Right atrium auricular region (tissue), 2 donors: ENCODE results near the gene TDRD3. TPM values are rescaled to one million over a fixed set of nuclear protein-coding genes. Genes with fewer than 3 reads are reported as not detected.
"Not testable (repeated sequence)": the region's sequence is repeated elsewhere in the genome, so short reads cannot be mapped to it uniquely, and the experiment has no call there.

ENCODE experiments used
- DNase-seq: peaks from one replicate; pipeline ENCODE4 v3.0.0-alpha.2; 2019; ENCODE audit warnings: low spot score
- H3K27ac ChIP-seq, 2 donors: fragments of 200-600 bp; sonication (generic); 1 replicate in 1 of 2; 2 replicates in 1 of 2; pipeline ENCODE4 v1.5.1; 2016 to 2019
- H3K27me3 ChIP-seq, 2 donors: fragments of 200-600 bp; sonication (generic); one replicate each; pipeline versions ENCODE4 v1.5.1 to v1.6.0; 2017 to 2019
- H3K36me3 ChIP-seq: fragments of 200-600 bp; sonication (generic); one replicate; pipeline ENCODE4 v1.5.1; 2016
- H3K4me1 ChIP-seq, 2 donors: fragments of 200-600 bp; sonication (generic); one replicate each; pipeline versions ENCODE4 v1.5.1 to v1.6.0; 2017 to 2019
- H3K4me3 ChIP-seq, 2 donors: fragments of 200-600 bp; sonication (generic); 1 replicate in 1 of 2; 2 replicates in 1 of 2; pipeline ENCODE4 v1.5.1; 2017 to 2019; ENCODE audit warnings: mild to moderate bottlenecking in 1 of 2, moderate library complexity in 1 of 2
- H3K9me3 ChIP-seq, 2 donors: fragments of 200-600 bp; sonication (generic); one replicate each; pipeline ENCODE4 v1.5.1; 2019
- total RNA-seq, 2 donors: library from RNA; depleted of rRNA; stranded (reverse); fragments of >200 nt; gene quantifications; one replicate each; pipeline ENCODE4 v1.1.0, GENCODE V29; 2016
- TF ChIP-seq, protein P1 (sequence below), 2 donors: fragments of 200-600 bp; sonication (generic); IDR thresholded peaks; one replicate each; pipeline ENCODE4 v1.5.1; 2019; ENCODE audit warnings: antibody characterized with exemption in 2 of 2

Gene TDRD3
- total RNA-seq, 2 donors from 2014 or later: 28.3 to 31.4 TPM

GRCh38 chr13:60370343-60370742 lies 26.7 kb upstream of the TDRD3 start:
- Histone ChIP-seq H3K9me3 (no peaks in the 10 kb centered on the region), H3K4me3 (no peak overlapping the region), H3K27me3 (no peaks in the 10 kb centered on the region), H3K4me1 (no peaks in the 10 kb centered on the region), H3K36me3 (no peaks in the 10 kb centered on the region), H3K27ac (no peak overlapping the region)
- no peak for DNase-seq
- TF ChIP-seq, protein P1, sequence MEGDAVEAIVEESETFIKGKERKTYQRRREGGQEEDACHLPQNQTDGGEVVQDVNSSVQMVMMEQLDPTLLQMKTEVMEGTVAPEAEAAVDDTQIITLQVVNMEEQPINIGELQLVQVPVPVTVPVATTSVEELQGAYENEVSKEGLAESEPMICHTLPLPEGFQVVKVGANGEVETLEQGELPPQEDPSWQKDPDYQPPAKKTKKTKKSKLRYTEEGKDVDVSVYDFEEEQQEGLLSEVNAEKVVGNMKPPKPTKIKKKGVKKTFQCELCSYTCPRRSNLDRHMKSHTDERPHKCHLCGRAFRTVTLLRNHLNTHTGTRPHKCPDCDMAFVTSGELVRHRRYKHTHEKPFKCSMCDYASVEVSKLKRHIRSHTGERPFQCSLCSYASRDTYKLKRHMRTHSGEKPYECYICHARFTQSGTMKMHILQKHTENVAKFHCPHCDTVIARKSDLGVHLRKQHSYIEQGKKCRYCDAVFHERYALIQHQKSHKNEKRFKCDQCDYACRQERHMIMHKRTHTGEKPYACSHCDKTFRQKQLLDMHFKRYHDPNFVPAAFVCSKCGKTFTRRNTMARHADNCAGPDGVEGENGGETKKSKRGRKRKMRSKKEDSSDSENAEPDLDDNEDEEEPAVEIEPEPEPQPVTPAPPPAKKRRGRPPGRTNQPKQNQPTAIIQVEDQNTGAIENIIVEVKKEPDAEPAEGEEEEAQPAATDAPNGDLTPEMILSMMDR (IDR thresholded peaks at IDR 0.05): no peak

DNA sequence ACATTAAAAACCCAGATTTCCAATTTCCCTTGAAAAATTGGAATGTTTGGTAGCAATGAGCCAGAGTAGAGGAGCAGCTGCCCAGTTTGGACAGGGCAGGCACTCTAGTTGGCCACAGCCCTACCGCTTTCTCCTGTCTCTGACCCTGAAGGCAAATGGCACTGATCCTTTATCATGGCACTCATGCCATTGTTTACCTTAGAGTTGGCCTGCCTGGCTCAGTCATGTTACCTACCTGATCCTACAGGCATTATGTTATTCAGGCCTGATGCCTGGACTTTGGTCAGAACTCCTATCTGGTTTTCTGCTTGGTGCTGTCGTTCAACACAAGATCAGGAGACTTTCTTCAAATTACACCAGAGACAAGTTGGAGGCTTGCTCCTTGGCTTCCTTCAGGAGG lies 24.9 kb upstream of the TDRD3 start:
- TF ChIP-seq, protein P1 (IDR thresholded peaks at IDR 0.05): no peak
- no peak overlapping the region for H3K27ac ChIP-seq
- H3K4me1 ChIP-seq: no peaks in the 10 kb centered on the region
- H3K9me3 ChIP-seq: no peaks in the 10 kb centered on the region
- H3K4me3 ChIP-seq: no peak overlapping the region
- DNase-seq: no peak
- no peaks in the 10 kb centered on the region for H3K36me3 ChIP-seq
- H3K27me3 ChIP-seq: no peaks in the 10 kb centered on the region

- not testable (repeated sequence) for H3K4me3 ChIP-seq, DNase-seq, H3K36me3 ChIP-seq, H3K27me3 ChIP-seq, H3K9me3 ChIP-seq, H3K4me1 ChIP-seq, H3K27ac ChIP-seq
Observed at GRCh38 chr13:60379282-60379681, 17.7 kb upstream of the TDRD3 start.

- no peaks in the 10 kb centered on the region for H3K27me3 ChIP-seq
- H3K4me1 ChIP-seq: no peaks in the 10 kb centered on the region
- no peak overlapping the region for H3K4me3 ChIP-seq
- TF ChIP-seq, protein P1 (IDR thresholded peaks at IDR 0.05): no peak
- H3K9me3 ChIP-seq: no peaks in the 10 kb centered on the region
- H3K27ac ChIP-seq: no peak overlapping the region
- H3K36me3 ChIP-seq: no peaks in the 10 kb centered on the region
- DNase-seq: no peak
Observed at GRCh38 chr13:60379837-60380565, 17.0 kb upstream of the TDRD3 start.

- no peaks in the 10 kb centered on the region for H3K4me1 ChIP-seq
- no peaks in the 10 kb centered on the region for H3K36me3 ChIP-seq
- no peak overlapping the region for H3K4me3 ChIP-seq
- TF ChIP-seq, protein P1 (IDR thresholded peaks at IDR 0.05): no peak
- H3K27ac ChIP-seq: no peak overlapping the region
- no peaks in the 10 kb centered on the region for H3K27me3 ChIP-seq
- DNase-seq: no peak
- H3K9me3 ChIP-seq: no peaks in the 10 kb centered on the region
Observed at GRCh38 chr13:60384911-60385310, 12.1 kb upstream of the TDRD3 start.

DNA sequence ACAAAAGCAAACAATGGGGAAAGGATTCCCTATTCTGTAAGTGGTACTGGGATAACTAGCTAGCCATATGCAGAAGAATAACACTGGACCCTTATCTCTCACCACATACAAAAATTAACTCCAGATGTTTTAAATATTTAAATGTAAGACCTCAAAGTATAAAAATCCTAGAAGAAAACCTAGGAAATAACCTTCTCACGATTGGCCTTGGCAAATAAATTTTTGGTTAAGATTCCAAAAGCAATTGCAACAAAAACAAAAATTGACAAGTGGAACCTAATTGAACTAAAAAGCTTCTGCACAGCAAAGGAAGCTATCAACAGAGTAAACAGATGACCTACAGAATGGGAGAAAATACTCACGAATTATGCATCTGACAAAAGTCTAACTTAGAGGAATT lies 10.8 kb upstream of the TDRD3 start:
- Histone ChIP-seq H3K27ac (no peak overlapping the region), H3K27me3 (no peaks in the 10 kb centered on the region), H3K4me3 (no peak overlapping the region), H3K9me3 (no peaks in the 10 kb centered on the region), H3K4me1 (no peaks in the 10 kb centered on the region), H3K36me3 (no peaks in the 10 kb centered on the region)
- DNase-seq: no peak
- TF ChIP-seq, protein P1 (IDR thresholded peaks at IDR 0.05): no peak
